ENCODE data around the gene APEX1. TPM values are rescaled to one million over a fixed set of nuclear protein-coding genes. Genes with fewer than 3 reads are reported as not detected.

Gene APEX1
- total RNA-seq, 4 donors from 2014 or later: 107 to 217 (median 119) TPM

- TF ChIP-seq POLR2A (IDR thresholded peaks at IDR 0.05): no peak
- TF ChIP-seq, protein P1, sequence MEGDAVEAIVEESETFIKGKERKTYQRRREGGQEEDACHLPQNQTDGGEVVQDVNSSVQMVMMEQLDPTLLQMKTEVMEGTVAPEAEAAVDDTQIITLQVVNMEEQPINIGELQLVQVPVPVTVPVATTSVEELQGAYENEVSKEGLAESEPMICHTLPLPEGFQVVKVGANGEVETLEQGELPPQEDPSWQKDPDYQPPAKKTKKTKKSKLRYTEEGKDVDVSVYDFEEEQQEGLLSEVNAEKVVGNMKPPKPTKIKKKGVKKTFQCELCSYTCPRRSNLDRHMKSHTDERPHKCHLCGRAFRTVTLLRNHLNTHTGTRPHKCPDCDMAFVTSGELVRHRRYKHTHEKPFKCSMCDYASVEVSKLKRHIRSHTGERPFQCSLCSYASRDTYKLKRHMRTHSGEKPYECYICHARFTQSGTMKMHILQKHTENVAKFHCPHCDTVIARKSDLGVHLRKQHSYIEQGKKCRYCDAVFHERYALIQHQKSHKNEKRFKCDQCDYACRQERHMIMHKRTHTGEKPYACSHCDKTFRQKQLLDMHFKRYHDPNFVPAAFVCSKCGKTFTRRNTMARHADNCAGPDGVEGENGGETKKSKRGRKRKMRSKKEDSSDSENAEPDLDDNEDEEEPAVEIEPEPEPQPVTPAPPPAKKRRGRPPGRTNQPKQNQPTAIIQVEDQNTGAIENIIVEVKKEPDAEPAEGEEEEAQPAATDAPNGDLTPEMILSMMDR (IDR thresholded peaks at IDR 0.05): no peak
- no peak overlapping the region for H3K4me3 ChIP-seq (ENCODE audit: low read depth, poor library complexity, severe bottlenecking)
- DNase-seq (ENCODE audit: low spot score in 2 of 2): no peak
- WGBS, 2 donors: 95 to 96% methylated on average over 2 of the region's 2 CpGs
- intact Hi-C loops (cut with DNase I; ENCODE audit: low total_unique reads): no loop called here
Measured at GRCh38 chr14:20472536-20473169, 17.6 kb downstream of the APEX1 start.

GRCh38 chr14:20476776-20477175 is 21.8 kb downstream of the APEX1 start:
- no peak for DNase-seq (ENCODE audit: low spot score in 2 of 2)
- TF ChIP-seq POLR2A (IDR thresholded peaks at IDR 0.05): no peak
- TF ChIP-seq, protein P1 (IDR thresholded peaks at IDR 0.05): no peak
- intact Hi-C loops (cut with DNase I; ENCODE audit: low total_unique reads): no loop called here
- 81 to 91% methylated on average over 5 of the region's 5 CpGs for WGBS, 2 donors
- no peak overlapping the region for H3K4me3 ChIP-seq (ENCODE audit: low read depth, poor library complexity, severe bottlenecking)

DNA sequence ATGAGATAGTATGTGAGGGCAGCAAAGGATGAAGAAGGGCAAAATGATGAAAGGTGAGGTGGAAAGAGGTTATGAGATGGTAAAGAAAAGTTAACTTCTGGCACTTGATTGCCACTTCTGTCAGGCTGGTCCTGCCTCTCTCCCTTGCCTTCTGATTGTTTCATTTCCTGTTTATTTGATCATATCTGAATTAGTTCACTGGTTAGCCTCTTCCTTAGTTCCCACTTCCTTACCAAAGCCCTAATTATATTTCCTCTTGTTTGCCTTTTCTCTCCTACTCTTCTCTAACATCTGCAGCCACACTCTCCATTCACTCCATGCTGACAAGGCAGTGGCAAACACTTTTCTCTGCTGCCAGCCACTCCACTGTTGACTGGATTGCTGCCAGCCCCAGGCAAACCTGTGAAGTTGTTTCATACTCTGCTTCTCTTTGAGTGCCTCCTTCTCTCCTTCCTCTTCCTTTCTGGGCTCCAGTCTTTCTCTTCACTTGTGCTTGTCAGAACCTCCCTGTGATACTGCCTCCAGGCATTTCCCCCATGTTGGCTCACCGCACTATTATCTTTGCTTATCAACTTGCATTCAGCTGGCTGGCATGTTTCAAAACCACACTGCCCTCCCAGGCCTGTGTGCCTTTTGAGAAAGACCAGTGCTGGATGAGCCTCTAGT is 22.3 kb downstream of the APEX1 start:
- no peak overlapping the region for H3K4me3 ChIP-seq (ENCODE audit: low read depth, poor library complexity, severe bottlenecking)
- intact Hi-C loops (cut with DNase I; ENCODE audit: low total_unique reads): no loop called here
- WGBS, 2 donors: 35 to 36% methylated on average over 1 of the region's 1 CpG
- DNase-seq (ENCODE audit: low spot score in 2 of 2): no peak
- no peak for TF ChIP-seq POLR2A (IDR thresholded peaks at IDR 0.05)
- TF ChIP-seq, protein P1 (IDR thresholded peaks at IDR 0.05): no peak

GRCh38 chr14:20478894-20479293 is 23.9 kb downstream of the APEX1 start:
- intact Hi-C loops (cut with DNase I; ENCODE audit: low total_unique reads): no loop called here
- WGBS, 2 donors: 93% methylated on average over 2 of the region's 2 CpGs
- TF ChIP-seq, protein P1 (IDR thresholded peaks at IDR 0.05): no peak
- TF ChIP-seq POLR2A (IDR thresholded peaks at IDR 0.05): no peak
- DNase-seq (ENCODE audit: low spot score in 2 of 2): no peak
- no peak overlapping the region for H3K4me3 ChIP-seq (ENCODE audit: low read depth, poor library complexity, severe bottlenecking)

DNA sequence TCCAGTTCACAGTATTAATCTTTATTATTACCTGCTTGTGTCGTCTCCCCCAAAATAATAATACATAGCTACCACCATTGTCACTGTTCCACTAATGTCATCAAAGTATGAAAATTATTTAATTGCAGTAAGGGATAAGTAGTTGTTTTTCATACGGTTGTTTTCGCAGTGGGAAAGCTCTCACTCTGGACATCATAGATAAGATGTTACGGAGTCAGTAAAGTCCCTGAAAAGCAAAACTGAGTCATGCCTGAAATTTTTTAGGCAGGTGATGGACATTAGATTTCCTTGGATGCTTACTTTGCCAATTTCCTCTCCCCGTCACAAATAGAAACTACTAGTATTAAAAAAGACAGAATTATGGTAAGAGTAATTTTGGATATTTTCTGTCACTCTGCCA is 27.4 kb downstream of the APEX1 start:
- no peak for TF ChIP-seq POLR2A (IDR thresholded peaks at IDR 0.05)
- TF ChIP-seq, protein P1 (IDR thresholded peaks at IDR 0.05): no peak
- H3K4me3 ChIP-seq (ENCODE audit: low read depth, poor library complexity, severe bottlenecking): no peak overlapping the region
- intact Hi-C loops (cut with DNase I; ENCODE audit: low total_unique reads): no loop called here
- DNase-seq (ENCODE audit: low spot score in 2 of 2): no peak
- 88 to 90% methylated on average over 5 of the region's 5 CpGs for WGBS, 2 donors
